Activated CD4-positive, alpha-beta T cell treated with anti-CD3 and anti-CD28 coated beads, Interleukin-2, amount 50 U/mL, for 4 hours (primary cell): ENCODE data around the gene CTSZ.

Experiments
- DNase-seq, 2 experiments: peaks; one replicate each; pipeline ENCODE4 v3.0.0-alpha.2; 2020

CTSZ gene

DNA sequence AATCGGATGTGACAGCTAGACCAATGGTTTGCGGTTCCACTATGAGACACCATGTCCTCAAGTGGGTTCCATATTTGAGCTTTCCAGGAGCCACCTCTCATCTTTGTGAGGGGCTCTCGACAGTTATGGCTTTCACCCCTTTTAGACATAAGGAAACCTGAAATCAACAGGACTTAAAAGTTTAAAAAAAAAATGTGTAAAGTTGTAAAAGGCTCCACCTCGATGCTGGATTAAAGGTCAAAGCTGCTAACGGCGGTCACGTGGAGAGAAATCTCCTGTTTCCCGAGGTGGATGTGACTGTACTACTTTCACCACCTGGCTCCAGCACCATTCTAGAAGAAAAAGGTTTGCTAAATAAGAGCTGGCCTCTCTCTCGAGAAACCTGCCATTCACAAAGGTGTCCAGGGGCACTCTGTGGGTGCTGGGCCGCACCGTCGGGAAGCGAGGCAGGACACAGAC lies 24.5 kb upstream of the CTSZ start:
- no peak for DNase-seq

DNA sequence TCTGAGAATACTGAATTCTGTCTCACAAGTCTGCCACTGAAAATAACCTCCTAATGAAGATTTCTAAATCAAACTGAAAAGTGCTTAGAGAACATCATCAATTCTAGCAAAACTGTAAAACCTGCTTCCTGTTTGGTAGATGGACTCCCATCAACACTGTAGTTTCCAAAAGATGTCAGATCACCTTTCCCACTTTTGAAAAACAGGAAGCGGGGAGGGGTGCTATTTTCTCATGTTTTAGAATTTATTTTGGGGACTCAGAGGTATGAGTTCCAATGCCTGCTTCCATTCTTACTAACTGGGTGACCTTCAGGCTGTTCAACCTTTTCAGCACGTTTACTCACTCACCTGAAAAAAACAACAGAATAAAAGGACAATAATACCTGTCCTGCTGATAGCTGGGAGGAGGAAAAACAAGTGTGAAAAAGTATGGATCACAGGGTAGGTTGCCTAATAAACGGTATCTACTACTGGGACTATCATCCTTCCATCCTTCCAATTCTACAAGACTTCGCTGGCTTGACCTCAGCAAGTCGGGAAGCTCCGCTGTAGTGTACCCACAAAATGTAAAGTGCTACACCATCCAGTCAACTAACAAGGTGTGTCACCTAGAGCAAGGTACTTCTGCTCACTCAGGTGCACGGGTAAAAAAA lies 24.0 kb upstream of the CTSZ start:
- DNase-seq: no peak

DNA sequence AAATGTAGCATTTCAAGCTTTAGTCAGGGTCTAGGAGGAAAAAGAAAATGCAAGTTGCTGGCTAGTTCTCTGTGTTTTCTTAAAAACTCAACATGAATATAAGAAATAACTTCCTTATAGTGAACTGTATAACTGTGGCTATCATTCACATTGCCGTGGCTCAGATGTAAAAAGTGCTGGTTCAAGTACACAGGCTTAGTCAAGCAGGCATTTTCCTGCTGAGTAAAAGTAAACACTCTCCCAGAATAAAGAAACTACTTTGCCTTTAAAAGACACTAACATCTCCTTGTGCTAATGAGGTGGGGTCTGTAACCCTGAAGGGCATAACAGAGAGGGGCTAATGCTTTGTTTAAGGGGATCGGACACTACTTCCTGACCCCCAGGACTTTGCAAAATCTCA lies 21.8 kb upstream of the CTSZ start:
- DNase-seq: no peak

DNA sequence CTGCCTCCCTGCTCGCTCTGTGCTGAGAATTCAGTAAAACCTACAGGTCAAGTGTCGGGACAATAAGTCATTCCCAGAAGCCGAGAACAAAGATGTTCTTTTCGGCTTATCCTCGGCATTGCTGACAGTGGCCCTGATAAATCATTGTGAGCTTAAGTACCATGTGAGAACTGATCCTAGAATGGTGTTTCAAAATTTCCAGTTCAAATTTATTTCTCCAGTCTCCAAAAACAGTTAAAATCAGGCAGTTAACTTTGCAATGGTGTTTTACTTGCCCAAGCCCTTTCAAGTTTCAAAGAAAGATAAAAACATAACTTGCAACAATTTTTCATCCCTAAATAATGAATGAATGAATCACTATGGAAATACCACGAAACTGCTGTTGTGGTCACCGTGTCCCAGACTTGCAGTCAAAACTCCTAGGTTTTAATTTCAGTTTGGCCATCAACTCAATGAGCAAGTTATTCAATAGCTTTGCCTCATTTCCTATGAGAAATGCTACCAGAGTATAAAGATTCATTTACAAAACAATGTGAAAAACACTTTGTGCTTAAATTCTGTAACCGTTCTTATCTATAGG lies 20.8 kb upstream of the CTSZ start:
- DNase-seq: no peak

DNA sequence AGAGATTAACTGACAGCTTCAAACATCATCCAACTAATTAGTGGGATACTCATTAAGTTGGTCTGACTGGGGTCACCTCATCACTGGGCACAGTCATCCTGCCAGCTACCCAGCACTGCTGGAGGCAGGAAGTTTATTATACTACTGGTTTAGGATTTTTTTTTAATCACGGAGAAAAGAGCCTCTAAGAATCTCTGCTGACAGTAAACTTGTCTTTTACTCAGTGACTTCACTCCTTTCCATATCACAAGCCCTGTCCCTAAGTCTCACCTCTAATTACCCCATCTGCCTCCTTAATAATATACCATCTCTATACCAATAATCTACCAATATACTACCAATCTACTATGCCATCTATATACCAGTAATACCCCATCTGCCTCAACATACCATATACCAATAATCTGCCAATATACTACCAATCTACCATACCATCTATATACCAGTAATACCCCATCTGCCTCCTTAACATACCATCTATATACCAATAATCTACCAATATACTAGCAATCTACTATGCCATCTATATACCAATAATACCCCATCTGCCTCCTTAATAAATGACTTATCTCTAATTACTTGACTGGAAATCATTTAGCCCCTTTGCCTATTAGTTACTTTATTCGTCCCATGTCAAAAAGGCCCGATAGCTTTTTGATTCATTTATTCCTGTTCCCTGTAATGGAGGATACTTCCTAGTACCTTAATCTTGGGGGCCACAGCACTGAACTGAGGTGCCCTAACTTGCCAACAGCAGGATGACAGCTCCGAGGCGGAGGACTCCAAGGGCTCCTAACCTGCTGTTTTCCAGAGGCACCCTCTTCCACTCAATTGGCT lies 20.1 kb upstream of the CTSZ start:
- no peak for DNase-seq

DNA sequence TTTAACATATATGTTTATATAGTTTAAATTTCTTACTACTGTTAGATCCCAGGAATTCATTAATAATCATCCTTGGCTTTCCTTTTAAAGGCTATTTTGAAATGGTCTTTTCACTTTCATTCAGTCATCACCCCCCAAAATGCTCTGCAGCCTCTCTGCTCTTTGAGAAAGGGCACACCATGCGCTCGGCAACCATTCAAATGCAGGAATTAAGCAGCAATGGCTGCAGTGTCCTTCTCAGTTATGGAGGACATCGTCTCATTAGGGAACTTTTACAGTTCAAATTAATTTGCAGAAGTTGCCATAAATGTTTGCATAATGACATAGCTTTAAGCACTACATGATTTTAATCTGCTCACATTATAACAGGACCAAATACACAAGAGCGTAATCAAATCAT lies 18.5 kb upstream of the CTSZ start:
- no peak for DNase-seq

DNA sequence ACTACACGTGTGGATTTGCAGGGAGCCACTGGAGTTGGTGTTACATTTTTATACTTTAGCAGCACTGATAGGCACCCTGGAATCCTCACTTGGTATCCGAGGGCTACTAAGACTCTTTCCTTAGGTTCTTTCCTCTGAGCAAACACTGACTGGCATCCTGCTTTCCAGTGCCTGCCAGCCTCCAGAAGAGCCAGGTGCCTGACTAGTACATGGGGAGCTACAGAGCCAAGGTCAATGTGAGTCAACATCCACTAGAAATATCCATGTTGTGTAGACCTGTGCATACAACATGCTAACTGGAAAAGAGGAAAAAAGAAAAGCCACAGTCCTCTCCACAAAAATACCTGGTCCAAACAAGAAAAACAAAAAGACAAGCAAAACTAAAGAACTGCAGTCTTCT lies 18.0 kb upstream of the CTSZ start:
- DNase-seq: no peak

DNA sequence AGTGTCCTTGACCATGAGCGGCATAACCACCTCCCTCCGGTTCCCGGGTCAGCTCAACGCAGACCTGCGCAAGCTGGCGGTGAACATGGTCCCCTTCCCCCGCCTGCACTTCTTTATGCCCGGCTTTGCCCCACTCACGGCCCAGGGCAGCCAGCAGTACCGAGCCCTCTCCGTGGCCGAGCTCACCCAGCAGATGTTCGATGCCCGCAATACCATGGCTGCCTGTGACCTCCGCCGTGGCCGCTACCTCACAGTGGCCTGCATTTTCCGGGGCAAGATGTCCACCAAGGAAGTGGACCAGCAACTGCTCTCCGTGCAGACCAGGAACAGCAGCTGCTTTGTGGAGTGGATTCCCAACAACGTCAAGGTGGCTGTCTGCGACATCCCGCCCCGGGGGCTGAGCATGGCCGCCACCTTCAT lies 17.1 kb upstream of the CTSZ start:
- no peak for DNase-seq

DNA sequence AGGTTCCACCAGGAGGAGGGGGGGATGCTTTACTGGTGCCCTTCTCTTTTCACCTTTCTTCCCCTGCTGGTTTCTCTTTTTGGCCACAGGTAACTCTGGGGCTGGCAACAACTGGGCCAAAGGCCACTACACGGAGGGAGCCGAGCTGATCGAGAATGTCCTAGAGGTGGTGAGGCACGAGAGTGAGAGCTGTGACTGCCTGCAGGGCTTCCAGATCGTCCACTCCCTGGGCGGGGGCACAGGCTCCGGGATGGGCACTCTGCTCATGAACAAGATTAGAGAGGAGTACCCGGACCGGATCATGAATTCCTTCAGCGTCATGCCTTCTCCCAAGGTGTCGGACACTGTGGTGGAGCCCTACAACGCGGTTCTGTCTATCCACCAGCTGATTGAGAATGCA lies 16.6 kb upstream of the CTSZ start:
- DNase-seq: no peak

DNA sequence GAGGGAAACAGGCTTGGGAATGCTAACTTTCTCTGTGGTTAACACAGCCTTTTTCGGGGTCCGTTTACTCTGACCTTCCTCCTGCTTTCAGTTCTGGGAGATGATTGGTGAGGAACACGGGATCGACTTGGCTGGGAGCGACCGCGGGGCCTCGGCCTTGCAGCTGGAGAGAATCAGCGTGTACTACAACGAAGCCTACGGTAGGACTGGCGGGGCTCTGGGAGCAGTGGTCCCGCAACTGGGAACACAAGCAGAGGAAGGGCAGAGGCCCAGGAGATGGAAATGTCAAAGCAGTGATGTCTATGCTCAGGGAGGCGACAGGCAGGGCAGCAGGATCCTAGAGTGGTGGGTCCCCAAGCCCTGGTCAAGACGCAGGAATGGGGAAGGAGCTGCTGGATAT lies 15.7 kb upstream of the CTSZ start:
- DNase-seq: no peak

DNA sequence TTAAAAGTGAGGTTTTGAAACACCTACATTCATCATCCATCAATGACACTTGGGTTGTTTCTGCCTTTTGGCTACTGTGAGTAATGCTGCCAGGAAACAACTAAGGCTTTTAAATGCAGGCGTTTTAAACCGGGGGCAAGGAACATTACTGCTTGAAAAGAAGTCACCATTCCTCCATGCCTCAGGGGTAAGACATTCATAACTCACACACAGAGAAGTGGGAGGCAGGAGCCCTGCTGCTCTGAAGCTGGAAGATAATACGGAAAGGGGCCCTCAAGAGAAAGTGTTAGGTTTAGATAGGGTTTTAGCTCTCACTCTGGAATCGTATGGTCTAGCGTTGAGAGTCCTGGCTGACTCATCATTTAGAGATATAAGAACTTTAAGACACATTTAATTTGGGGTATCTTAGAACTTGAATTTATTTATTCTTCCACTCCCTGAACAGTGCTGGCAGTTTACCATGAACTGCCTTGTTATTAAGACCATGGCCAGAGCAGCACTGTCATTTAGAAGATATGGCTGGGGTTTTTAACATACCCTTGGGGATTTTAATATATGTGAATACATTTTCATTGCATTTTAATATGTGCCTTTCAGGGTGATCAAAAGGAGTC lies 14.0 kb upstream of the CTSZ start:
- DNase-seq: no peak

DNA sequence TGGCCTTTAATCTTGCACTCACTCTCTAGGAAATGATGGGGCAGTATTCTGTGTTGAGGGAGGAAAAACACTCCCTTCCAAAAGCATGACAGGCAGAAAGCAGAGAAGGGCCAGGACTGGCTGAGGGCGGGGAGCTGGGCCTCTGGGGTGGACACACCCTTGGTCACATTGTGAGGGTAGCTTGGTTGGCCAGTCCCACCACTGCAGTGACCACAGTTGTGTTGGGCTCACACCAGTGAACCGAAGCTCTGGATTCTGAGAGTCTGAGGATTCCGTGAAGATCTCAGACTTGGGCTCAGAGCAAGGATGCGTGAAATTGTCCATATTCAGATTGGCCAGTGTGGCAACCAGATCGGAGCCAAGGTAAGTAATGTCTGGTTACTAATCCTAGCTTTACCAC lies 12.2 kb upstream of the CTSZ start, which contains the start of gene TUBB1:
Gene TUBB1 (plus strand): TSS at position 213 of the 400 bp plus-strand sequence. CDS start 94 bp downstream, at position 307.
- no peak for DNase-seq

DNA sequence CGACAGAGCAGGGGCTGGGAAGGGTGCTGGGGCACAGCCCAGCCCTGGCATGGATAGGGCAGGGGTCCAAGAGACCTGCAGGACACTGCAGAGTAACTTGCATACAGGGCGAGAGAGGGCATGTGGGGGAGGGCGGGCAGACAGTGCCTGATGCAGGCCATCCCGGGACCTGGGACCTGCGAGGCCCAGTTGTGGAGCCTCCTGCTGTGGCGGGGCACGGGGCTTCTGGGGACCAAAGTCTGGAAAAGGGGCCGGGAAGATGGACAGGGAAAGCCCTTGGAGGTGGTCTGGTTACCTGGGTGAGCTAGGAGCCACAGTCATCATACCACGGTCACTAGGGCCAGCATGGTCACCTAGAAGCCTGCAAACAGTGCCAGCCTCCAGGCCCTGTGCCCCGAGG lies 11.8 kb upstream of the CTSZ start:
- no peak for DNase-seq

DNA sequence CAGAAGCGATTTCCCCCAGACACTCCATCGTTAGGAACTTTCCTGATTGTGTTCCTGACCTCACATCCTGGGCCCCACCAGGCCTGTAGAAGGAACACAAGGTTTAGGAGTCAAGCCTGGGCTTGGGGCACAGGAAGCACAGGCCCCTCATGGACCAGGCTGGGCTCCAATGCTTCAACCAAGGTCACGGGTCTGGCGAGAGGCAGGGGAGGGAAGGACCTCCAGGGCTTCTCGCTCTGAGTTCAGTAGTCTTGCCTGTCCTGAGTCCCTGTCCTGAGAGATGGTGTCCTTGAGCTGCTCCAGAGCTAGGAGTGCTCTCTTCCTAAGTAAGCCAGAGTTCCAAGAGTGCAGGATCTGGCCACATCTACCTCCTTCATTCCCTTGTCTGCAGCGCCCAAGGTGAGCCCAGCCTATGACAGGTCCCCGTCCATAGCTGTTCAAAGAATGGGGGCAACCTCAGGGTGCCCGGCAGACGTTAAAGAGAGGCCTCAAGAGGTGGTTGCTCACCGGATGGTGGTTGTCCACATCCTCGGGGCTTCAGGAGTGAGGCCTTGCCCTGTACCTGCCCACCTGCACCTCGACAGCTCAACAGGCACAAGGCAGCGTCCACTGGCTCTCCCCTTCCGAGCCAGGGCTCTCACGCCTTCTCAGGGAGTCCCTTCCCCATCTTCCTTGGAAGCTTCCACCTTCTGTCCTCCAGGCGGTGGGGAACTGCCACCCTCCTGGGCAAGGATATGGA lies 10.6 kb upstream of the CTSZ start:
- no peak for DNase-seq

DNA sequence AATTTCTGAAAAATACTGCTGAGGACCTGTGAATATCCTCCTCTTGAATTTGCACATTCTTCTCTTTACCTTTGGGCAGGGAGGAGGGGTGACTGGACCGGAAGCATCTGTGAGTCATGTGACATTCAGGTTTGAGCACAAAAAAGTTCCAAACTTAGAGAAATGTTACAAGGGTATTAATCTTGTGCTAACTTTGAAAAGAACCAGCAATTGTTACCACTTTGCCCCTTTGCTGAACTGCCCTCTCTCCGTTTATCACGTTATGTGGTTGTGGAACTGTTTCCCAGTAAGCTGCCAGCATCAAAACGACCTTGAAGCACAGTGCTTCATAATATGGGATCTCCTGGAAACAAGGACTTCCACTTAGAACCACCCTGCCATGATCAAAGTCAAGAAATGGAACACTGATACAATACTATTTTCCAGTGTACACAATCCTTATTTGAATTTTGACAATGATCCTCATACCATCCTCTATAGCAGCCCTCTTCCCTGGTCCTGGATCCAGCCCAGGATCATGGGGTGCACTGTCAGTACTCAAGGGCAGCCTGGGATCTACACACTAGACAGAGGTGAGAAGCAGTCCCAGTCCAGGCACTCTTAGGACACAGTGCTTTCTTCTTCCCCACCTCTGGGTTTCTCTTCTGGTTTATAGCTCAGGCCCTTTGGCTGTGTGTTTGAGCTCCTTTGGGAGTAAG lies 9.9 kb upstream of the CTSZ start:
- no peak for DNase-seq

DNA sequence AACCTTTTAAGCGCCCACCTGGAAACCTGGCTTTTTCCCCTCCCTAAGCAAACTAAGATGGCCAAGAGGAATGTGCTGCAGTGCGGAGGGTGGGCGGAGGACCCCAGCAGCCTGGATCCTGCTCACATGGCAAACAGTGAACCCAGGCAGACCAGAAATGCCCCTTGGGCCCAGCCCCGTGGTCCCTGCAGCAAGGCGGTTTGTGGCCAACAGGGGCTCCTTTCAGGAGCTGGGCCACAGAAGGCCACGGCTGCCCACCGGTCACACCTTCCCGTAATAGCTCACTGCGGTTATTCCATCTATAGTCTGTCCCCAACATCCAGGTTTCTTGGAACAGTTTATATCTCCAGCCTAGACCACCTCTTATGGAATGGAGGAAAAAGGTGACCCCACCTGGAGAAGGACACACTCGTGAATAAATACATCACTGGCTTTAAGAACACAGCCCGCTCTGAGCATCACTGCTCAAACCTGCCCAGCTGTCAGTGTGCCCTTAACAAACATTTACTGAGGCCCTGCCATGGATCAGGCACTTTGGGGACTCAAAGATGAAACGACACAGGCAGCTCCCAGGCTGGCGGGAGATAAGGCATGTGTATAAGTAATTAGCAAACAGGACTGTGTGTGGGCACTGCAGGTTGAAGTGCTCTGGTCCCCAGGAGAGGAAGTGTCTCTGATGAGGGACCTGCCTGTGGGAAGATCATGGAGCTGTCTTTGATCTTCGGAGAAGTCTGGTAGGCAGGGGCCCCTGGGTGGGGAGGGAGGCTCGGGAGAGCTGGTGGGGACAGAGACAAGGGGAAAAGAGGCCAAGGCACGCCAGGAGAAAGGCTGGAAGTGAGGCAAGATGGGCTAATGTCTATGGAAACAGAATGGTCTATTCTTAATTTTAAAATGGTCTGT lies 9.0 kb upstream of the CTSZ start:
- DNase-seq: no peak

DNA sequence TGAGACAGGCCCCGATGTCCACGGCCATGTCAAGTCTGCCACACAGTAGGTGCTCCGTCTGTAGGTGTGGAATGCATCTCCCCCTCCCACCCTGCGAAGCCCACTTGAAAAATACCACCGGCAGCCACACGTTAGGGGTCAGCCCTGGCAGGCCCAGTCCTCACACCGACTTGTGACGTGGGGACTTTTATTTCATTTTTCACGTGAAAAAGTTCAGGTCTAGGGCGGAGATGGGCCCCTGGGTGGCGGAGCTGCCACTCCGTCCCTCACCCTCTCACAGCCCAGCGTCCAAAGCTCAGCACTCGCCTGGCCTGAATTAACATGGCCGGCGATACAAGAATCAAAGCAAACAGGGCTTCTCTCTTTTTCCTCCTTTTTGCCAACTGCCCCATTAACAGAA lies 8.4 kb upstream of the CTSZ start:
- no peak for DNase-seq

DNA sequence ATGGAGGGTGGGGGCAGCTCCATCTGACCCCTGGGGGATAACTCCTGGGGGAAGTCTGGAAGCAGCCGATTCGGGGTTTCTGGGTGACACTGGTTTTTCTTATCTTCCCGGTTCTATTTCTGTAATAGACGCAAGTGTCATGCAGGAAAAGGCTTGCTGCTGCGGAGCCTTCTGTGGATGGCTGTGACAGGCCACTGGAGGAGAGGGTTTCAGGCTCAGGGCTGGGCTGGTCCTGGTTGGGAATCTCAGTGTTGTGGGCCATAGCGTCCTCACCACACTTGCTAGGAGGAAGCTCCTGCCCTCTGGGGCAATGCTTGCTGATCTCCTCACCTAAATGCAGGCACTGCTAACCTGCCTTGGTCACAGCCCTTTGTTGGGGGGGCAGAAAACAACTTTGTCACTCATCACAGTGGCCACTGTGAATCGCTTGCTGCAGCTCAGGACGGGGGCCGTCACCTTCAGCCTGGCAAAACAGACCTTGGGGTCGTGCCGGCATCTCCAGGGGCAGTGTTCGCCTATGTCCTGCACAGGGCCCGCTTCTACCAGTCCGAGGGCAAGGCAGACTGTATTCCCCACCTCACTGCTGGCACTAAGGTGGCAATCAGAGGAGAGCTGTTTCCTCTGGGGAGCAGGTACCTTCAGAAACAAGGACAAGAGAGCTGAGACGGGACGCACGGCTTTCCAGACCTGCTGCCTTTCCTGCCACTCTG lies 7.8 kb upstream of the CTSZ start:
- DNase-seq: no peak

DNA sequence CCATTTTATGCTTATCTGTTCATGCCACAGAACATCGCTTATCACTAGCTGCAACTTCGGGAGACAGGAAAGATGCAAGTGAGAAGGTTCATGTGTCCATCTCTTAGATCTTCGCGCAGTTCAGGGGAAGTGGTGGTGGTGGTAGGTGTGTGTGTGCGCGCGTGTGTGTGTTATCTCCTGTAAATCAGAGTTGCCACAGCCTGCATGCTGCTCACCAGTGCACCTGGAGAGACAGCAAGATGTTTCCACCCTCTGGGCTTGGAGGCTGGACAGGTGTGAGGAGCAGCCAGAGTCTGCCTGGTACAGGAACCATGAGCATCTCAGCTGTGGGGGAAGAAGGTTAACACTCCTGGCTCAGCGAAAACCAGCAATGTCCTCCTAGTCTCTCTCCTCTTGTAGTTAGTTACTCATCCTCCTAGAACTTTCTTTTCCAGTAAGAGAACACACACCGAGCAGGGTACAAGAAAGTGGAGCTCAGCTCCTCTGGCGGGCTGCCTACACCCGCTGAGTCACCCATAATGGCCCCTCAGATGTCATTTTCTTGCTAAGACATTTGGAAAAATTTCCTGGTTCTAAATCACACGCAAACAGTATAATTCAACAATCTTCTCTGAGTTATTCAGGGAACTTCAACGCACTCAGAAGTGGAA lies 7.0 kb upstream of the CTSZ start:
- DNase-seq: no peak
